ENCODE measurements around the gene METTL16.
"Not testable (repeated sequence)": the region's sequence is repeated elsewhere in the genome, so short reads cannot be mapped to it uniquely, and the experiment has no call there.

Gene METTL16

GRCh38 chr17:2511462-2512369, at the start of gene METTL16:
METTL16 (minus strand) TSS chr17:2511888; CDS start chr17:2502331, 9,557 bp downstream.
- Mint-ChIP-seq H3K36me3 (ENCODE audit: insufficient read depth) (no peaks in the 10 kb centered on the region), H3K27me3 (no peaks in the 10 kb centered on the region), H3K4me3 (no peak within 1 kb of the TSS), H3K9me3 (no peaks in the 10 kb centered on the region), H3K4me1 (peaks cover 12% of the 10 kb centered on the region), H3K27ac (ENCODE audit: low read depth) (no peak within 1 kb of the TSS)
- DNase-seq (ENCODE audit: low spot score in 2 of 2) = peak; percentile 89 to 94
- peak; percentile 99 for ATAC-seq (replicated peaks; ENCODE audit: extremely low read depth, poor library complexity, severe bottlenecking)

GRCh38 chr17:2560658-2561057, 49.0 kb upstream of the METTL16 start:
- DNase-seq (ENCODE audit: low spot score in 2 of 2) = no peak
- Mint-ChIP-seq H3K4me1 (peaks cover 5% of the 10 kb centered on the region), H3K36me3 (ENCODE audit: insufficient read depth) (peaks cover 2% of the 10 kb centered on the region), H3K27ac (ENCODE audit: low read depth) (no peak overlapping the region), H3K9me3 (no peaks in the 10 kb centered on the region), H3K27me3 (peaks cover 22% of the 10 kb centered on the region), H3K4me3 (no peak overlapping the region)
- ATAC-seq (replicated peaks; ENCODE audit: extremely low read depth, poor library complexity, severe bottlenecking) = no peak

- DNase-seq (ENCODE audit: low spot score in 2 of 2) = no peak
- Mint-ChIP-seq H3K27me3 (peaks cover 16% of the 10 kb centered on the region), H3K4me3 (no peak overlapping the region), H3K9me3 (no peaks in the 10 kb centered on the region), H3K4me1 (no peaks in the 10 kb centered on the region), H3K27ac (ENCODE audit: low read depth) (no peak overlapping the region), H3K36me3 (ENCODE audit: insufficient read depth) (peaks cover 3% of the 10 kb centered on the region)
- ATAC-seq (replicated peaks; ENCODE audit: extremely low read depth, poor library complexity, severe bottlenecking) = no peak
Measured at GRCh38 chr17:2551928-2552327, 40.2 kb upstream of the METTL16 start.

- Mint-ChIP-seq H3K27me3 (peaks cover 13% of the 10 kb centered on the region), H3K36me3 (ENCODE audit: insufficient read depth) (peaks cover 3% of the 10 kb centered on the region), H3K4me3 (no peak overlapping the region), H3K9me3 (no peaks in the 10 kb centered on the region), H3K27ac (ENCODE audit: low read depth) (no peak overlapping the region), H3K4me1 (no peaks in the 10 kb centered on the region)
- ATAC-seq (replicated peaks; ENCODE audit: extremely low read depth, poor library complexity, severe bottlenecking) = no peak
- DNase-seq (ENCODE audit: low spot score in 2 of 2) = no peak
Measured at GRCh38 chr17:2551493-2551892, 39.8 kb upstream of the METTL16 start.

GRCh38 chr17:2549392-2550211, 37.9 kb upstream of the METTL16 start:
- DNase-seq (ENCODE audit: low spot score in 2 of 2) (no peak), ATAC-seq (replicated peaks; ENCODE audit: extremely low read depth, poor library complexity, severe bottlenecking) (no peak)
- Mint-ChIP-seq H3K27me3 (peaks cover 13% of the 10 kb centered on the region), H3K36me3 (ENCODE audit: insufficient read depth) (peaks cover 2% of the 10 kb centered on the region), H3K27ac (ENCODE audit: low read depth) (no peak overlapping the region), H3K4me1 (no peaks in the 10 kb centered on the region), H3K4me3 (no peak overlapping the region), H3K9me3 (no peaks in the 10 kb centered on the region)

GRCh38 chr17:2548026-2548425, 36.3 kb upstream of the METTL16 start:
- H3K27me3 Mint-ChIP-seq = peaks cover 13% of the 10 kb centered on the region
- H3K27ac Mint-ChIP-seq (ENCODE audit: low read depth); H3K4me3 Mint-ChIP-seq: not testable (repeated sequence)

GRCh38 chr17:2547176-2547575, 35.5 kb upstream of the METTL16 start:
- ATAC-seq (replicated peaks; ENCODE audit: extremely low read depth, poor library complexity, severe bottlenecking) (no peak), DNase-seq (ENCODE audit: low spot score in 2 of 2) (no peak)
- Mint-ChIP-seq H3K27ac (ENCODE audit: low read depth) (no peak overlapping the region), H3K4me1 (no peaks in the 10 kb centered on the region), H3K9me3 (no peaks in the 10 kb centered on the region), H3K36me3 (ENCODE audit: insufficient read depth) (peaks cover 2% of the 10 kb centered on the region), H3K27me3 (peaks cover 8% of the 10 kb centered on the region), H3K4me3 (no peak overlapping the region)

More at GRCh38 chr17:2548026-2548425, 36.3 kb upstream of the METTL16 start:
- not testable (repeated sequence) for ATAC-seq (replicated peaks; ENCODE audit: extremely low read depth, poor library complexity, severe bottlenecking); H3K9me3 Mint-ChIP-seq; DNase-seq (ENCODE audit: low spot score in 2 of 2); H3K36me3 Mint-ChIP-seq (ENCODE audit: insufficient read depth); H3K4me1 Mint-ChIP-seq

GRCh38 chr17:2545393-2545792, 33.7 kb upstream of the METTL16 start:
- no peak for DNase-seq (ENCODE audit: low spot score in 2 of 2)
- Mint-ChIP-seq H3K9me3 (no peaks in the 10 kb centered on the region), H3K27me3 (no peaks in the 10 kb centered on the region), H3K4me3 (no peak overlapping the region), H3K4me1 (no peaks in the 10 kb centered on the region), H3K36me3 (ENCODE audit: insufficient read depth) (peaks cover 2% of the 10 kb centered on the region), H3K27ac (ENCODE audit: low read depth) (no peak overlapping the region)
- ATAC-seq (replicated peaks; ENCODE audit: extremely low read depth, poor library complexity, severe bottlenecking) = no peak

- Mint-ChIP-seq H3K27ac (ENCODE audit: low read depth) (no peak overlapping the region), H3K27me3 (no peaks in the 10 kb centered on the region), H3K4me3 (no peak overlapping the region), H3K4me1 (no peaks in the 10 kb centered on the region), H3K9me3 (no peaks in the 10 kb centered on the region), H3K36me3 (ENCODE audit: insufficient read depth) (no peaks in the 10 kb centered on the region)
- DNase-seq (ENCODE audit: low spot score in 2 of 2) (no peak), ATAC-seq (replicated peaks; ENCODE audit: extremely low read depth, poor library complexity, severe bottlenecking) (no peak)
Measured at GRCh38 chr17:2542456-2542855, 30.8 kb upstream of the METTL16 start.

GRCh38 chr17:2542056-2542455, 30.4 kb upstream of the METTL16 start:
- Mint-ChIP-seq H3K27ac (ENCODE audit: low read depth) (no peak overlapping the region), H3K4me1 (no peaks in the 10 kb centered on the region), H3K27me3 (no peaks in the 10 kb centered on the region), H3K9me3 (no peaks in the 10 kb centered on the region), H3K36me3 (ENCODE audit: insufficient read depth) (no peaks in the 10 kb centered on the region), H3K4me3 (no peak overlapping the region)
- no peak for ATAC-seq (replicated peaks; ENCODE audit: extremely low read depth, poor library complexity, severe bottlenecking)
- DNase-seq (ENCODE audit: low spot score in 2 of 2) = no peak

- ATAC-seq (replicated peaks; ENCODE audit: extremely low read depth, poor library complexity, severe bottlenecking); H3K36me3 Mint-ChIP-seq (ENCODE audit: insufficient read depth); H3K4me1 Mint-ChIP-seq; H3K27me3 Mint-ChIP-seq; DNase-seq (ENCODE audit: low spot score in 2 of 2); H3K4me3 Mint-ChIP-seq; H3K27ac Mint-ChIP-seq (ENCODE audit: low read depth); H3K9me3 Mint-ChIP-seq: not testable (repeated sequence)
Measured at GRCh38 chr17:2537579-2537978, 25.9 kb upstream of the METTL16 start.

- Mint-ChIP-seq H3K4me3 (no peak overlapping the region), H3K4me1 (peaks cover 7% of the 10 kb centered on the region), H3K27ac (ENCODE audit: low read depth) (no peak overlapping the region), H3K27me3 (no peaks in the 10 kb centered on the region), H3K9me3 (no peaks in the 10 kb centered on the region), H3K36me3 (ENCODE audit: insufficient read depth) (peaks cover 2% of the 10 kb centered on the region)
- DNase-seq (ENCODE audit: low spot score in 2 of 2) (no peak), ATAC-seq (replicated peaks; ENCODE audit: extremely low read depth, poor library complexity, severe bottlenecking) (no peak)
Measured at GRCh38 chr17:2532146-2532720, 20.5 kb upstream of the METTL16 start.
